Erythroblast (primary cell): ENCODE measurements around the gene ATXN7.

Experiments used
- GATA1 ChIP-seq: IDR thresholded peaks from 2 replicates; pipeline ENCODE4 v1.6.1; 2011; ENCODE audit warnings: low read depth, mild to moderate bottlenecking, control low read depth, low read length, moderate library complexity
- POLR2A ChIP-seq: IDR thresholded peaks from 2 replicates; pipeline ENCODE4 v1.6.1; 2011; ENCODE audit warnings: mild to moderate bottlenecking, low read length

GRCh38 chr3:64021922-64022321 is 158.3 kb downstream of the ATXN7 start:
- TF ChIP-seq POLR2A (no peak), GATA1 (no peak)
